Measurements from ENCODE around the gene HBM.

- TF ChIP-seq CTCF (conservative IDR thresholded peaks at IDR 0.05): no peak
- TF ChIP-seq EZH2 (IDR thresholded peaks at IDR 0.05; ENCODE audit: low read depth): no peak
Measured at GRCh38 chr16:154217-155030, 11.4 kb upstream of the HBM start.

Data from PC-9 (cell line).